Fibroblast of skin of right quadriceps (primary cell): Measurements from ENCODE around the gene IRS2.

ENCODE experiments used
- DNase-seq: peaks from one replicate; pipeline ENCODE4 v3.0.0-alpha.2; 2013

Gene IRS2

GRCh38 chr13:109780845-109781383 is 5.5 kb downstream of the IRS2 start:
- no peak for DNase-seq

- DNase-seq = no peak
Measured at GRCh38 chr13:109779876-109780510, 6.4 kb downstream of the IRS2 start.

DNA sequence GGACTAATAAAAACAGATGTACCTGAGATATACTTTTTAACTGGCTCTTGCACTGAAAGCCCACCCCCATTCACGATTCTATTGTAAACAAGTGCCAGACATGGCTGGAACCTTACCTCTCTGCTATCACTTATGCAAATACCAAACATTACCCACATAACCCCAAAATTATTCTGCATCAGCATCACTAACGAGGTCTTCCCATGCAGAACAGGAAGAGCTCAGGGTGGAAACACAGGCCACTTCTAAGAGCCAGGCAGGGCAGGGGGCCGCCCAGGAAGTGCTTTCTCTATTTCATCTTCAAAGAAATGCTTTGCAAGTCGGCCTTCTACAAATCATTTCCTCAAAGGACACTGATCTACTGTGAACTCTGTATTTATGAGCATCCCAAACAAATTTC is 7.3 kb downstream of the IRS2 start:
- no peak for DNase-seq

- peak; percentile 57 for DNase-seq
Measured at GRCh38 chr13:109778102-109778542, 8.3 kb downstream of the IRS2 start.

GRCh38 chr13:109776575-109776974 is 9.8 kb downstream of the IRS2 start:
- DNase-seq = no peak

DNA sequence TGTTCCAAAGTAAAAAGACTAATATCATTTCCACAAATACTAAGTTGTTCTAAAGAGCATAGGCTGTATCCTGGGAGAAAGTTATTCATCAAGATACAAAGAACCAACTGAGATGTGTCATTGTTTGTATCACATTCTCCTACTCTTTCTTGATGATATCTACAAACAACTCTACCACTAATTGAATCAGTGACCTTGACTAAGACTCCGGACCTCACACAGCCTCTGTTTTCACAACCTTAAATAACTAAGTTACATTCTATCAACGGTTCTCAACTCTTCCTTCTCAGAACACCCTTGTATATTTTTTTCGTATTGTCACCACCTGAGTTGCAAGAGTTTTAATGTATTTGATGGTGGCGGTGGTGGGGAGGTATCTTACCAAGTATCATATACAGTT is 12.6 kb downstream of the IRS2 start:
- no peak for DNase-seq

- DNase-seq = no peak
Measured at GRCh38 chr13:109773276-109773675, 13.1 kb downstream of the IRS2 start.

DNA sequence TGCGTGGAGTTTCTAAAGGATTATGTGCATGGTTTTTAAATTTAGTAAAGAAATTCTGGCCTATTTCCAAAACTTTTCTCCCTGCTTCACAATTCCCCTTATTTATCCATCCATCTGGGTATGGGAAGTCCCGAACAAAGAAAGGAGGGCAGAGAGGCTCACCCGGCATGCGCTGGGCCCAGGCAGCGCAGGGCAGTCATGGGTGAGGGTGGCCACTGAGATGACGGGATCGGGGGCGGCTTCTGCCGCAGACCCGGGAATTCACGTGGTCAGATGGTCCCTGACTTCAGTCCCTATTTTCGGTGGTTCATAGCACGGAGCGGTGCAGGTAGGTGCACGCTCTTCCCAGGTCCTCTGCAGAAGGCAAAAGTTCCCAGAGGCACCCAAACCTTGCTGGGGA is 14.5 kb downstream of the IRS2 start:
- no peak for DNase-seq

- DNase-seq = no peak
Measured at GRCh38 chr13:109770436-109770835, 15.9 kb downstream of the IRS2 start.

DNA sequence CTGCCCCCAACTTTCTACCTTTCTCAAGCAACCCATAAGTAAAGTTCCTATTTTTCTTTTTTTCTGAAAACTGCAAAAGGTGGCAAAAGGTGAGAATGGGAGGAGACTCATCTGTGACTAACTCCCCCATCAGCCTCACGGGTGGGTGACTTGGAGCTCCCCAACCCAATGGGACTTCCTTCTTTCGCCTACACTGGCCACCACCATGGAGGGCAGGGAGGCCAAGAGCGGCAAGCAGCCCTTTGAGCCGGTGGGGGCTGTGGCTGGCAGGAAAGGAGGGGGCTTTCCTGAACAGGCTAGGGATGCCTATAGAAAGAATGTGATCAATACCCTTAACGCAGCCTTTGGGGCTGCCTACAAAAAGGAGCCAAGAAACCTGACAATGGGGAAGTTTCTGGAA is 16.5 kb downstream of the IRS2 start:
- DNase-seq = no peak

GRCh38 chr13:109769275-109769674 is 17.1 kb downstream of the IRS2 start:
- no peak for DNase-seq

DNA sequence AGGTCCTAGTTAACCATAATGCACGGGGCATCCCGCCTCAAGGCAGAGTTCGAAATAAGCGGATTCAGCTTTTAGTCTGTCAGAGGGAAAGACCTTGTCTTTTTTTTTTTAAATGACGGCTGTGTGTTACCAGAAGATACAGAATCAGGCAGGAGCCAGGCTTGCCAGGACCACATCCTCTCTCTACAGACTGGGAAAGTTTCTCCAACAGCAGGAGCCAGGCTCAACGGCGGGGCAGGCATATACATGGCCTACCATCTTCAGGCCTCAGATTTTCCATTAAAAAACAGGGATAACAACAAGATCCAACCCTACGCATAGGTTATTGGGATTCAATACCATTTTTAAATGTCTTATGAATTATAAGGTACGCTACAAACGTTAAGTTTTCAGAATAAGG is 17.8 kb downstream of the IRS2 start:
- no peak for DNase-seq

DNA sequence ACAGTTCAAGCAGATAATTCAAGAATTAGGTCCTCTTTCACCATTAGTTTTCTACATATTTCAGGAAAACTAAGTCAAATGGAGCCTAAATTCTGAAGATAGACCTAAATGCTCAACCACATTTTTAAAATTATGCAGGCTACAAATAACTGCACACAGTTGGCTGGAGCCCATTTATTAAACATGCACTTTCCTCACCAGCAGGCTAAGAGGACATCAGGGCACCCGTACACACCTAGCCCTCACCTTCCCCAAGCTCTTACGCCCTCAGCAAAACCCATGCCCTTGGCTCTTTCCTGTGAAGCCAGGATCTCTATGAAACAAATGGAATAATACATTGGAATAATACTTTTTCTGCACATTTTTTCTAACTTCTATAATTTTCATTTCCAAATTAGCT is 18.2 kb downstream of the IRS2 start:
- no peak for DNase-seq

DNA sequence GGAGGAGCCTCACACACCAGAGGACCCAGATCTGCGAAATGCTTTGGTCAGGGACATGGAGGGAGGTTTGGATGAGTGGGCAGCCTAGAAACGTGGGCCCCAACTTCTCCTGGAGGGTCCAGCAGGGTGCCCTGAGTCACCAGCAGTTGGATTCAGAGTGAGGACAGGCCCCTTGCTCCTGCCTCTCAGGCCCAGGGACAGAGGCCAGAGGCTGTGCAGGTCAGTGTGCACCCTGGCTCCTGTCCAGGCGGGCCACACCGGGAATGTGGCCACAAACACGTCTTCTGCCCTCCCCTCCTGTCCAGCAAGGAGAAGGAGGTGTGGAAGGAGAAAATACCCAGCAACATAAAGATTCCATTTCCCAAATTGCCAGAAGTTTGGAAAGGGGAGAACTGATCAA is 19.4 kb downstream of the IRS2 start:
- DNase-seq = no peak

DNA sequence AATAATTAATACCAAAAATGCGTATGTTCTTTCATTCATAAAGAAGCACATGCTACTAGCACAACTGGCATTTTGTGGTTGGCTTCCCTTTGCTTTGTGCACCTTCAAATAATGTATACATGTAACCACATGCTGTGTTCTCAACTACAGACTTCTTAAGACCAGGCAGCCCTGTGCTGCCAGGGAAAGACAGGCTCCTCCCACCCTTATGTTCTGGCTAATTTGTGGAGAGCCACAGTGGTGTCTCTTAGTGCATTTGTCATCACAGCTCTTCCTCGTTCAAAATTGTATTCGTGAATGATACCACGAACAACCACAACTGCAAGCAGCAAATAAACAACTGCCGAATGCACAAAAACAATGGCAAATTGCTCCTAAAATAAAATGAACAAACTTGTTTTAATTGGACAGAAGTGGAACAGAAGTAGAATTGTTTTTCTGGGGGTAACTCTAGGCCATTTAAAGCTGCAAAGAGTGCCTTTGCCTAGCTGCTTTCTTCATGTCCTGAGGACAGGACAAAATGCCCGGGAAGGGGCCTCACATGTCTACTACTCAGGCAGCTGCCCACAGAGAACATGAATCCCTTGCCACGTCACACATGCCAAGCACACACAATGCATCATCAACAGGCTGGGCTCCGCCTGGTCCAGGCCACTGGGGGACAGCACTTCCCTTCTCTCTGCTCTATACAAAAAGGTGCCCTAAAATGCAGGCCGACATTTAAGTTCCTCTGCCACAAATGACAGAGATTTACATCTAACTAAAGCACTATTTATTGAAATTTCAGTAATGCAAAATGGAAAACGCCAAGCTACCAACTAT is 21.7 kb downstream of the IRS2 start:
- DNase-seq = peak; percentile 45

- no peak for DNase-seq
Measured at GRCh38 chr13:109764045-109764444, 22.3 kb downstream of the IRS2 start.

DNA sequence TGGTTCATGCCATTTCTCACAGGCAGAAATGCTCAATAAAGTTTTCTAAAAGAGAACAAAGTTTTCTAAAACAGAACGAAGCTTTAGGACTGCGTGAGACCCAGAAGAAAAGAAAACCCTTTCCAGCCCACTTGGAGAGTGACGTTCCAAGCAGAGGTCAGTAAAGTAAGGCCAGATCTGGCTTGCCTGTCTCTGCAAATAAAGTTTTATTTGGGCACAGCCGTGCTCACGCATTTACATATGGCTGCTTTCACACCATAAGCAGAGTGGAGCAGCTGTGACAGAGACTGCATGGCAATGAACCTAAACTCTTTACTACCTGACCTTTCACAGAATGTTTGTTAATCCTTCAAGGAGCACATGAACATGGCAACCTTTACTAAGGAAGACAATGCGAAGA is 23.6 kb downstream of the IRS2 start:
- no peak for DNase-seq

DNA sequence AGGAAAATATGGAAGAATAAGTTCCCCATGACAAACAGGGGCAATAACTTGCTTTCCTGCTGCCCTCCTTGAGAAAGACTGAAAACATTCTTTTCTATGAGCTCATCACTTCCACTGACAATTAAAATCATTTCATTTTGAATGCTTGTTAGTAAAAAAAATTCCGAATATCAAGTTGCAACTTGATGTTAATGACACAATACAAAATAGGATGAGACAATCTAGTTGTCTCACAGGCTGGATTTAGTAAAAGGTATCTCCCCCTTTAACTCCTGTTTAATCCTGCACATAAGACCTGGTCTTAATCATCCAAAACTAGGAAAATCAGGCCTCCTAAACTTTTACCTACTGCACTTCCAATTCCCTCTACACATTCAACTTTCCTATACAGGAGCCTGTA is 24.7 kb downstream of the IRS2 start:
- DNase-seq = no peak

GRCh38 chr13:109760951-109761350 is 25.4 kb downstream of the IRS2 start:
- DNase-seq = no peak

DNA sequence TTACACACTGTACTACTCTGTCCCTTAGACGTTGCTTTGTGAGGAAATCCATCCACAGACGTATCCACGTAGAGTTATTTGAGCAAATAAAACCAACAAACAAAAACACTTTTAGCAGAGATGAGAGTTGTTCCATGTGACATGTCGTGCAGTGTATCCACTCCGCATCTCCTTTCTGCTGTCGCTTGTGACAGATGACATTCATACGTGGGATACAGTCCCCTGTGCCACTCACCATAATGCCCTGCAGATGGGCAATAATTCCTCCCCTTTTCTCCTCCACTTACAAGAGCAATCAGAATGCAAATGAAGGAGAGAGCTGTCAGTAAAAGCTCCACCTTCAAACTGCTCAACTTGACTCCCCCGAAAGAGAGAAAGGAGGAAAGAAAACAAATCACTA is 26.0 kb downstream of the IRS2 start:
- no peak for DNase-seq

- no peak for DNase-seq
Measured at GRCh38 chr13:109759609-109760008, 26.8 kb downstream of the IRS2 start.

- DNase-seq = no peak
Measured at GRCh38 chr13:109758937-109759480, 27.4 kb downstream of the IRS2 start.

- no peak for DNase-seq
Measured at GRCh38 chr13:109756778-109757177, 29.6 kb downstream of the IRS2 start.

DNA sequence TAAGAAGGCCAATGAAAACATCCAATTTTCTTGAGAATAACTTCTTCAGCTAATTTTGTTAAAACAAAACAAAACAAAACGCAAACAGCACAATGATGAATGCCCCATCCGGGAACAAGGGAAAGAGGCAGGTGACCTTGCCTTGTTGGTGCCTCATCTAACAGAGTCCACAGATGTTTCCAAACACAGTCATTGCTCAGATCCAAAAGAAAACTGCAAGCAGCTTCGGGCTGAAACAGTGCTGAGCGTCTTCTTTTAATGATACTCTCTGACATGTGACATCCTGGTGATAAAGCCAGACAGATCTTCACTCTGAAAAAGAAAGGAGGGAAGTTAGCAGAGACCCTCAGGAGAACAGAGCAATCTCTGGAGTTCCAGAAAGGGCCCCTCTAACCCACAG is 30.4 kb downstream of the IRS2 start:
- DNase-seq = no peak
